ENCODE measurements around the gene POP4. TPM values are rescaled to one million over a fixed set of nuclear protein-coding genes. Genes with fewer than 3 reads are reported as not detected.

The POP4 gene
- total and polyA plus RNA-seq, 4 donors: 46.6 to 82.5 (median 62.2) TPM

DNA sequence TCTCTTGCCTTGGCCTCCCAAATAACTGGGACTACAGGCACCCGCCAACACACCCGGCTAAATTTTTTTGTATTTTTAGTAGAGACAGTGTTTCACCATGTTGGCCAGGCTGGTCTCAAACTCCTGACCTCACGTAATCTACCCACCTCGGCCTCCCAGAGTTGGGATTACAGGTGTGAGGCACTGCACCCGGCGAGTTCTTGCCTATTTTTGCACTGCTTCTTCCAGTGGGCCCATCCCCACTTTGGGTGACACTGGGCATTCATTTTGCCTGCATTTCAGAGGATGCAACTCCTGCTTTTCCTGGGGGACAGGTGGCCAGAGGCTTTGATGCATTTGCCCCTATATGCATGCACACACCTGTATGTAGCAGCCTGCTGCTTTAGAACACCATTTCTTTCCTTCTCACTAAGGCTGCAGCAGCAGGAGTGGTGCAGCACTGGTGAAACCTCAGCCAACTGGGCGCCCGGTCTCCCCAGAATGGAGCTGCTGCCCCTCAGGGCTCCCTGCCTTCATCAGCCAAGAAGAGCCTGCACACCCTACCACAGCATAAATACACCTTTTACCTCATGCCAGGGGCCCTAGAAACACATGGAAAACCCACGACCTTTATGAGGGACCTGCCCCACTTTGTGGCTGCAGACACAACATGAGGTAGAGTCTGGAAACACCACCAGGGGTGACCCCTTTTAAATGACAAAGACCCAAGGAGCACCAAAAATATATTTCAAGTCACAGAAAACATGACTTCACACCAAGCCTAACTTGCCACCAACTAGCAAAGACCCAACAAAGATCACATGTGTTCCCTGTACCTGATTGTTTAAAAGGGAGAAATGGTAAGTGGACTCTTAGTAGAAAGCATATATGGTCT lies 36.8 kb upstream of the POP4 start:
- peaks cover 0 to 17% (median 2%) of the 10 kb centered on the region in 3 donors for H3K27me3 ChIP-seq (ENCODE audit: control insufficient read depth in 3 of 3, insufficient read depth in 3 of 3, low read length in 2 of 3)
- ATAC-seq (ENCODE audit: insufficient read depth, low FRiP score): no peak
- WGBS, 2 donors: 75 to 78% methylated on average over 9 of the region's 9 CpGs

GRCh38 chr19:29571181-29571580 lies 34.9 kb upstream of the POP4 start:
- ATAC-seq (ENCODE audit: insufficient read depth, low FRiP score): no peak
- Histone ChIP-seq H3K4me3 (no peak overlapping the region), H3K9me3 (ENCODE audit: control insufficient read depth in 4 of 4, insufficient read depth in 3 of 4, low read length in 3 of 4) (no peaks in the 10 kb centered on the region), H3K36me3 (ENCODE audit: control insufficient read depth in 4 of 4, insufficient read depth in 4 of 4, low read length in 4 of 4) (no peaks in the 10 kb centered on the region), H3K27ac (ENCODE audit: low read depth in 1 of 2, low read length in 1 of 2) (no peak overlapping the region), H3K9ac (ENCODE audit: insufficient read depth in 1 of 2, low read length in 2 of 2) (no peak overlapping the region), H3K27me3 (ENCODE audit: control insufficient read depth in 3 of 3, insufficient read depth in 3 of 3, low read length in 2 of 3) (peaks cover 0 to 29% (median 4%) of the 10 kb centered on the region in 3 donors), H3K4me1 (ENCODE audit: control insufficient read depth in 5 of 5, insufficient read depth in 5 of 5, low read length in 5 of 5) (no peaks in the 10 kb centered on the region)
- no peak for DNase-seq
- no peak for TF ChIP-seq CTCF (IDR thresholded peaks at IDR 0.05; ENCODE audit: control extremely low read depth, extremely low read depth)
- WGBS, 2 donors: 76 to 80% methylated on average over 6 of the region's 6 CpGs

More for the DNA sequence above, 36.8 kb upstream of the POP4 start:
- Histone ChIP-seq H3K4me1 (ENCODE audit: control insufficient read depth in 5 of 5, insufficient read depth in 5 of 5, low read length in 5 of 5) (no peaks in the 10 kb centered on the region), H3K9me3 (ENCODE audit: control insufficient read depth in 4 of 4, insufficient read depth in 3 of 4, low read length in 3 of 4) (peaks cover 0 to 1% (median 0%) of the 10 kb centered on the region in 4 donors), H3K4me3 (no peak overlapping the region), H3K27ac (ENCODE audit: low read depth in 1 of 2, low read length in 1 of 2) (no peak overlapping the region), H3K36me3 (ENCODE audit: control insufficient read depth in 4 of 4, insufficient read depth in 4 of 4, low read length in 4 of 4) (no peaks in the 10 kb centered on the region), H3K9ac (ENCODE audit: insufficient read depth in 1 of 2, low read length in 2 of 2) (no peak overlapping the region)
- no peak for TF ChIP-seq CTCF (IDR thresholded peaks at IDR 0.05; ENCODE audit: control extremely low read depth, extremely low read depth)
- no peak for DNase-seq

- peaks cover 0 to 2% (median 0%) of the 10 kb centered on the region in 4 donors for H3K9me3 ChIP-seq (ENCODE audit: control insufficient read depth in 4 of 4, insufficient read depth in 3 of 4, low read length in 3 of 4)
- H3K9ac ChIP-seq (ENCODE audit: insufficient read depth in 1 of 2, low read length in 2 of 2): no peak overlapping the region
- no peak for TF ChIP-seq CTCF (IDR thresholded peaks at IDR 0.05; ENCODE audit: control extremely low read depth, extremely low read depth)
- no peak overlapping the region for H3K27ac ChIP-seq (ENCODE audit: low read depth in 1 of 2, low read length in 1 of 2)
- H3K4me3 ChIP-seq: no peak overlapping the region
- 69 to 76% methylated on average over 7 of the region's 7 CpGs for WGBS, 2 donors
- ATAC-seq (ENCODE audit: insufficient read depth, low FRiP score) (no peak), DNase-seq (no peak)
- H3K27me3 ChIP-seq (ENCODE audit: control insufficient read depth in 3 of 3, insufficient read depth in 3 of 3, low read length in 2 of 3): peaks cover 0 to 31% (median 4%) of the 10 kb centered on the region in 3 donors
- no peaks in the 10 kb centered on the region for H3K36me3 ChIP-seq (ENCODE audit: control insufficient read depth in 4 of 4, insufficient read depth in 4 of 4, low read length in 4 of 4)
- no peaks in the 10 kb centered on the region for H3K4me1 ChIP-seq (ENCODE audit: control insufficient read depth in 5 of 5, insufficient read depth in 5 of 5, low read length in 5 of 5)
Measured at GRCh38 chr19:29573486-29573885, 32.6 kb upstream of the POP4 start.

Measured in lung (tissue), 12 donors.